Panc1 (cell line): Measurements from ENCODE around the gene ERBB3. TPM values are rescaled to one million over a fixed set of nuclear protein-coding genes. Genes with fewer than 3 reads are reported as not detected.

Experiments
- ATAC-seq: fragments of 200-7000 bp; cut with Tn5 transposase; 2 replicates; pipeline ENCODE4 v1.9.1; 2020; ENCODE audit warnings: mild to moderate bottlenecking, moderate library complexity
- BruUV-seq: library from RNA; stranded (reverse); fragments of 400-500 nt; replicated peaks from 2 replicates; lab custom pipeline; 2021; lab: Mats Ljungman, UMichigan
- CTCF ChIA-PET: fragments of 300-600 bp; sonication (Branson Sonifier 250); formaldehyde crosslinking; loops from one replicate; lab custom pipeline; 2022; ENCODE audit warnings: antibody characterized with exemption; lab: Charles Lee
- POLR2A ChIA-PET: fragments of 300-600 bp; sonication (Branson Sonifier 250); formaldehyde crosslinking; loops from one replicate; lab custom pipeline; 2022; ENCODE audit warnings: antibody characterized with exemption; lab: Charles Lee
- DNase-seq: peaks from one replicate; pipeline ENCODE4 v3.0.0-alpha.2; 2010; ENCODE audit warnings: low read depth, low spot score
- H3K27ac ChIP-seq: 2 replicates; pipeline ENCODE4 v1.5.1; 2011; ENCODE audit warnings: mild to moderate bottlenecking, low read length, inconsistent platforms
- H3K27me3 ChIP-seq: fragments of 200-500 bp; sonication (Bioruptor generic); 2 replicates; pipeline ENCODE4 v1.6.0; 2014; ENCODE audit warnings: low read length, inconsistent platforms; ENCODE audit not compliant: control insufficient read depth, insufficient read depth
- H3K36me3 ChIP-seq: fragments of 200-500 bp; sonication (Bioruptor generic); 2 replicates; pipeline ENCODE4 v1.5.1; 2014; ENCODE audit warnings: inconsistent platforms, mild to moderate bottlenecking, low read length, moderate library complexity; ENCODE audit not compliant: control insufficient read depth, insufficient read depth
- H3K4me1 ChIP-seq: 2 replicates; pipeline ENCODE4 v1.5.1; 2011; ENCODE audit warnings: inconsistent platforms, mild to moderate bottlenecking, low read length, moderate library complexity; ENCODE audit not compliant: control insufficient read depth, insufficient read depth
- H3K4me3 ChIP-seq, 2 experiments: 2 replicates each; pipeline ENCODE4 v1.5.1; 2011 to 2012; ENCODE audit warnings: low read depth in 2 of 2, low read length in 2 of 2, mild to moderate bottlenecking in 2 of 2, inconsistent platforms in 1 of 2, moderate library complexity in 1 of 2
- H3K9me3 ChIP-seq: fragments of 200-500 bp; sonication (Bioruptor generic); 2 replicates; pipeline ENCODE4 v1.5.1; 2014; ENCODE audit warnings: low read depth, mild to moderate bottlenecking, inconsistent platforms, low read length, moderate library complexity; ENCODE audit not compliant: control insufficient read depth, insufficient read depth
- POLR2AphosphoS5 ChIP-seq: IDR thresholded peaks from 2 replicates; pipeline ENCODE4 v1.6.1; 2012; ENCODE audit warnings: mild to moderate bottlenecking, low read depth, low read length, moderate library complexity
- REST ChIP-seq, 2 experiments: IDR thresholded peaks; 2 replicates each; pipeline ENCODE4 v1.6.1; 2011 to 2012; ENCODE audit warnings: low read depth in 2 of 2, control low read depth in 1 of 2, low read length in 1 of 2, mild to moderate bottlenecking in 1 of 2, moderate library complexity in 1 of 2; ENCODE audit not compliant: insufficient read depth in 1 of 2
- SIN3A ChIP-seq: IDR thresholded peaks from 2 replicates; pipeline ENCODE4 v1.6.1; 2012; ENCODE audit warnings: low read depth, mild to moderate bottlenecking, low read length, moderate library complexity, borderline replicate concordance; ENCODE audit not compliant: insufficient read depth
- TCF7L2 ChIP-seq: IDR thresholded peaks from 2 replicates; pipeline ENCODE4 v1.6.1; 2011; ENCODE audit warnings: mild to moderate bottlenecking, low read depth, low read length, inconsistent platforms
- in situ Hi-C: cut with HindIII; loops from 2 replicates; pipeline ENCODE4 v1.10.0; 2016; ENCODE audit warnings: low sequenced_read_pairs, low pct_unique_long_range_greater_than_20kb
- intact Hi-C: fragments of 100-400 bp; cut with micrococcal nuclease; formaldehyde crosslinking; loops from one replicate; pipeline ENCODE4 v1.10.0; 2022; ENCODE audit not compliant: unreplicated experiment
- total RNA-seq: library from RNA; stranded (reverse); gene quantifications from one replicate; pipeline ENCODE4 v1.2.1, GENCODE V29; 2021; ENCODE audit not compliant: unreplicated experiment
- TF ChIP-seq, protein P1 (sequence below): fragments of 450-650 bp; IDR thresholded peaks from 2 replicates; pipeline ENCODE4 v1.5.1; 2017; ENCODE audit warnings: mild to moderate bottlenecking

Gene ERBB3
- total RNA-seq, 1 experiment from 2014 or later, result 0.90 TPM

DNA sequence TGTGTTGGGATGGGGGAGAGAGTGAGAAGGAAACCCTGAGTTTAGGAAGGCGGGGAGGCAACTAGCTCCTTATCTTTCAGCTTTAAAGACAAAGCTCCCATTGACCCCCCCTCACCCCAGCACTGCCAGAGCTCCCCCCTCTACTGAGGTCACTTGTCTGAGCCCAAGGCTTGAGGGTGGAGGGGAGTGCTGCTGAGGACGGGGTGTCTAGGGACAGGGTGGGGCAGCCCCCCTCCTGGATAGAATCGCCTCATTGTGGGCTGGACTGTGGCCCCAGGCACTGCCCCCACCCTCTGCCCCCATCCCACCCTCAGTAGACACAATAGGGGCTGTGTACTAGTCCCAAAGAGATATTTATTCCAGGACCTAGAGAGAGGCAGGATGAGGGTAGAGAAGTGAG is 3.0 kb downstream of the ERBB3 start:
- no TSS peak for BruUV-seq
- H3K9me3 ChIP-seq, result no peaks in the 10 kb centered on the region
- in situ Hi-C loops, result no loop called here
- no peaks in the 10 kb centered on the region for H3K27me3 ChIP-seq
- CTCF ChIA-PET, result no interaction called here
- TF ChIP-seq POLR2AphosphoS5, result no peak
- TF ChIP-seq, protein P1, sequence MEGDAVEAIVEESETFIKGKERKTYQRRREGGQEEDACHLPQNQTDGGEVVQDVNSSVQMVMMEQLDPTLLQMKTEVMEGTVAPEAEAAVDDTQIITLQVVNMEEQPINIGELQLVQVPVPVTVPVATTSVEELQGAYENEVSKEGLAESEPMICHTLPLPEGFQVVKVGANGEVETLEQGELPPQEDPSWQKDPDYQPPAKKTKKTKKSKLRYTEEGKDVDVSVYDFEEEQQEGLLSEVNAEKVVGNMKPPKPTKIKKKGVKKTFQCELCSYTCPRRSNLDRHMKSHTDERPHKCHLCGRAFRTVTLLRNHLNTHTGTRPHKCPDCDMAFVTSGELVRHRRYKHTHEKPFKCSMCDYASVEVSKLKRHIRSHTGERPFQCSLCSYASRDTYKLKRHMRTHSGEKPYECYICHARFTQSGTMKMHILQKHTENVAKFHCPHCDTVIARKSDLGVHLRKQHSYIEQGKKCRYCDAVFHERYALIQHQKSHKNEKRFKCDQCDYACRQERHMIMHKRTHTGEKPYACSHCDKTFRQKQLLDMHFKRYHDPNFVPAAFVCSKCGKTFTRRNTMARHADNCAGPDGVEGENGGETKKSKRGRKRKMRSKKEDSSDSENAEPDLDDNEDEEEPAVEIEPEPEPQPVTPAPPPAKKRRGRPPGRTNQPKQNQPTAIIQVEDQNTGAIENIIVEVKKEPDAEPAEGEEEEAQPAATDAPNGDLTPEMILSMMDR, result no peak
- TF ChIP-seq SIN3A, result no peak
- TF ChIP-seq REST (IDR thresholded peaks at IDR 0.05; ENCODE audit: insufficient read depth in 1 of 2, low read depth in 2 of 2, low read length in 1 of 2), result no peak
- TF ChIP-seq TCF7L2, result no peak
- no peaks in the 10 kb centered on the region; the same call in 1 of the 2 replicates for H3K36me3 ChIP-seq
- intact Hi-C loops, result no loop called here
- DNase-seq (no peak), ATAC-seq (no peak)
- H3K4me3 ChIP-seq, result no peak overlapping the region
- no peak overlapping the region for H3K27ac ChIP-seq
- H3K4me1 ChIP-seq, result peaks cover 6% of the 10 kb centered on the region
- POLR2A ChIA-PET, result no interaction called here

DNA sequence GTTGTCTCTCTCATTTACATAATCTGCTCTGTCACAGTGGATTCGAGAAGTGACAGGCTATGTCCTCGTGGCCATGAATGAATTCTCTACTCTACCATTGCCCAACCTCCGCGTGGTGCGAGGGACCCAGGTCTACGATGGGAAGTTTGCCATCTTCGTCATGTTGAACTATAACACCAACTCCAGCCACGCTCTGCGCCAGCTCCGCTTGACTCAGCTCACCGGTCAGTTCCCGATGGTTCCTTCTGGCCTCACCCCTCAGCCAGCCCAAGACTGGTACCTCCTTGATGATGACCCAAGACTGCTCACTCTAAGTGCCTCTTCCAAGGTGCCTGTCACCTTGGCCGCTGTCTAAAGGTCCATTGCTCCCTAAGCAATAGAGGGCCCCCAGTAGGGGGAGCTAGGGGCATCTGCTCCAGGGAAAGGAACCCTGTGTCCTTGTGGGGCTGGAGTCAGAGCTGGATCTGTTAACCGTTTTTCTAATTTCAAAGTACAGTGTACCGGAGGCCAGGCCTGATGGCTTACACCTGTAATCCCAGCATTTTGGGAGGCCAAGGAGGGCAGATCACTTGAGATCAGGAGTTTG is 5.1 kb downstream of the ERBB3 start:
- TF ChIP-seq, protein P1, result peak; percentile 82
- no peak for TF ChIP-seq SIN3A
- POLR2A ChIA-PET, result interaction anchor here (0.7 kb wide), 1 partner anchor 33 kb away, joined by 8 read pairs; the partner anchor contains the start of gene ZC3H10
- in situ Hi-C loops, result no loop called here
- intact Hi-C loops, result no loop called here
- CTCF ChIA-PET, result interaction anchor here (0.5 to 0.6 kb wide), 3 partner anchors 13 to 112 kb away, joined by 3 to 7 read pairs (median 4); no protein-coding TSS in a partner anchor
- no peak overlapping the region for H3K27ac ChIP-seq
- H3K27me3 ChIP-seq, result no peaks in the 10 kb centered on the region
- no peaks in the 10 kb centered on the region for H3K9me3 ChIP-seq
- no peak for DNase-seq
- H3K4me1 ChIP-seq, result no peaks in the 10 kb centered on the region
- BruUV-seq, result no TSS peak
- ATAC-seq, result peak; percentile 60; the same call in 1 of the 2 replicates
- H3K36me3 ChIP-seq, result no peaks in the 10 kb centered on the region; the same call in 1 of the 2 replicates
- no peak overlapping the region for H3K4me3 ChIP-seq
